Measurements from ENCODE around the gene GOSR2. TPM values are rescaled to one million over a fixed set of nuclear protein-coding genes. Genes with fewer than 3 reads are reported as not detected.

GOSR2 gene
- total RNA-seq, 3 donors from 2014 or later (not counting 1 experiment from before 2014, with no cell fraction given), result 55.7 to 66.7 (median 59.1) TPM

GRCh38 chr17:46971647-46972300 lies 48.8 kb downstream of the GOSR2 start:
- WGBS (ENCODE audit: insufficient coverage), result 95% methylated on average over 7 of the region's 10 CpGs
- H3K4me1 Mint-ChIP-seq, result no peaks in the 10 kb centered on the region
- no peak overlapping the region for H3K27ac Mint-ChIP-seq
- H3K4me1 ChIP-seq (ENCODE audit: control insufficient read depth, insufficient read depth, low read length), result no peaks in the 10 kb centered on the region
- no peak overlapping the region for H3K4me3 ChIP-seq (ENCODE audit: low read length)
- intact Hi-C loops (cut with micrococcal nuclease), result no loop called here
- H3K27ac ChIP-seq (ENCODE audit: low read length), result no peak overlapping the region
- no peaks in the 10 kb centered on the region for H3K9me3 Mint-ChIP-seq
- TF ChIP-seq CTCF (IDR thresholded peaks at IDR 0.05), result no peak
- DNase-seq (no peak), ATAC-seq (no peak)
- no peaks in the 10 kb centered on the region for H3K9me3 ChIP-seq (ENCODE audit: control insufficient read depth, insufficient read depth, low read length)
- H3K27me3 Mint-ChIP-seq (ENCODE audit: low read depth in 2 of 2), result peaks cover 4 to 8% of the 10 kb centered on the region in 2 donors
- H3K36me3 ChIP-seq (ENCODE audit: control insufficient read depth, insufficient read depth, low read length), result no peaks in the 10 kb centered on the region
- no peak overlapping the region for H3K4me3 Mint-ChIP-seq
- H3K36me3 Mint-ChIP-seq, result no peaks in the 10 kb centered on the region
- H3K27me3 ChIP-seq (ENCODE audit: control insufficient read depth, insufficient read depth, low read length), result no peaks in the 10 kb centered on the region

GRCh38 chr17:46972346-46972745 lies 49.4 kb downstream of the GOSR2 start:
- no peaks in the 10 kb centered on the region for H3K4me1 ChIP-seq (ENCODE audit: control insufficient read depth, insufficient read depth, low read length)
- DNase-seq (no peak), ATAC-seq (no peak)
- Mint-ChIP-seq H3K4me3 (no peak overlapping the region), H3K27ac (no peak overlapping the region), H3K4me1 (no peaks in the 10 kb centered on the region), H3K27me3 (ENCODE audit: low read depth in 2 of 2) (peaks cover 4 to 14% of the 10 kb centered on the region in 2 donors), H3K36me3 (no peaks in the 10 kb centered on the region), H3K9me3 (no peaks in the 10 kb centered on the region)
- WGBS (ENCODE audit: insufficient coverage), result 79% methylated on average over 6 of the region's 6 CpGs
- intact Hi-C loops (cut with micrococcal nuclease), result no loop called here
- TF ChIP-seq CTCF (IDR thresholded peaks at IDR 0.05), result no peak
- peaks cover 6% of the 10 kb centered on the region for H3K27me3 ChIP-seq (ENCODE audit: control insufficient read depth, insufficient read depth, low read length)
- H3K4me3 ChIP-seq (ENCODE audit: low read length), result no peak overlapping the region
- H3K36me3 ChIP-seq (ENCODE audit: control insufficient read depth, insufficient read depth, low read length), result no peaks in the 10 kb centered on the region
- H3K9me3 ChIP-seq (ENCODE audit: control insufficient read depth, insufficient read depth, low read length), result no peaks in the 10 kb centered on the region
- no peak overlapping the region for H3K27ac ChIP-seq (ENCODE audit: low read length)

- Mint-ChIP-seq H3K27me3 (ENCODE audit: low read depth in 2 of 2) (peaks cover 13 to 24% of the 10 kb centered on the region in 2 donors), H3K4me1 (peaks cover 0 to 5% of the 10 kb centered on the region in 2 donors), H3K27ac (no peak overlapping the region), H3K36me3 (no peaks in the 10 kb centered on the region), H3K9me3 (no peaks in the 10 kb centered on the region), H3K4me3 (no peak overlapping the region)
- H3K27ac ChIP-seq (ENCODE audit: low read length), result no peak overlapping the region
- 82% methylated on average over 10 of the region's 11 CpGs for WGBS (ENCODE audit: insufficient coverage)
- H3K4me3 ChIP-seq (ENCODE audit: low read length), result no peak overlapping the region
- peaks cover 15% of the 10 kb centered on the region for H3K27me3 ChIP-seq (ENCODE audit: control insufficient read depth, insufficient read depth, low read length)
- H3K36me3 ChIP-seq (ENCODE audit: control insufficient read depth, insufficient read depth, low read length), result no peaks in the 10 kb centered on the region
- H3K4me1 ChIP-seq (ENCODE audit: control insufficient read depth, insufficient read depth, low read length), result peaks cover 3% of the 10 kb centered on the region
- no peak for DNase-seq
- ATAC-seq, result no peak
- intact Hi-C loops (cut with micrococcal nuclease), result no loop called here
- no peak for TF ChIP-seq CTCF (IDR thresholded peaks at IDR 0.05)
- no peaks in the 10 kb centered on the region for H3K9me3 ChIP-seq (ENCODE audit: control insufficient read depth, insufficient read depth, low read length)
Measured at GRCh38 chr17:46974086-46974485, 51.1 kb downstream of the GOSR2 start.

- H3K27me3 Mint-ChIP-seq (ENCODE audit: low read depth in 2 of 2), result peaks cover 22 to 33% of the 10 kb centered on the region in 2 donors
- no peaks in the 10 kb centered on the region for H3K9me3 ChIP-seq (ENCODE audit: control insufficient read depth, insufficient read depth, low read length)
- H3K36me3 Mint-ChIP-seq, result no peaks in the 10 kb centered on the region
- no peak for ATAC-seq
- peaks cover 8% of the 10 kb centered on the region for H3K4me1 ChIP-seq (ENCODE audit: control insufficient read depth, insufficient read depth, low read length)
- no peak for DNase-seq
- H3K27ac Mint-ChIP-seq, result no peak overlapping the region
- H3K36me3 ChIP-seq (ENCODE audit: control insufficient read depth, insufficient read depth, low read length), result no peaks in the 10 kb centered on the region
- H3K4me1 Mint-ChIP-seq, result peaks cover 0 to 10% of the 10 kb centered on the region in 2 donors
- no peak overlapping the region for H3K27ac ChIP-seq (ENCODE audit: low read length)
- H3K9me3 Mint-ChIP-seq, result no peaks in the 10 kb centered on the region
- WGBS (ENCODE audit: insufficient coverage), result 78% methylated on average over 4 of the region's 4 CpGs
- H3K27me3 ChIP-seq (ENCODE audit: control insufficient read depth, insufficient read depth, low read length), result peaks cover 20% of the 10 kb centered on the region
- H3K4me3 Mint-ChIP-seq, result no peak overlapping the region
- H3K4me3 ChIP-seq (ENCODE audit: low read length), result no peak overlapping the region
- no peak for TF ChIP-seq CTCF (IDR thresholded peaks at IDR 0.05)
- intact Hi-C loops (cut with micrococcal nuclease), result no loop called here
Measured at GRCh38 chr17:46975287-46975686, 52.3 kb downstream of the GOSR2 start.

All from natural killer cell (primary cell).